Astrocyte (in vitro differentiated cells and primary cell): ENCODE results near the gene FAM200A.

Experiments used
- EZH2 ChIP-seq: IDR thresholded peaks from 2 replicates; pipeline ENCODE4 v1.6.1; 2012; ENCODE audit warnings: mild to moderate bottlenecking, low read length, inconsistent platforms; ENCODE audit not compliant: insufficient read depth
- TF ChIP-seq, protein P1 (sequence below): IDR thresholded peaks from 2 replicates; pipeline ENCODE4 v1.5.1; 2011; ENCODE audit warnings: low read depth, mild to moderate bottlenecking, inconsistent platforms, low read length, moderate library complexity; ENCODE audit not compliant: insufficient read depth

GRCh38 chr7:99498546-99498944 is 53.4 kb downstream of the FAM200A start:
- TF ChIP-seq, protein P1, sequence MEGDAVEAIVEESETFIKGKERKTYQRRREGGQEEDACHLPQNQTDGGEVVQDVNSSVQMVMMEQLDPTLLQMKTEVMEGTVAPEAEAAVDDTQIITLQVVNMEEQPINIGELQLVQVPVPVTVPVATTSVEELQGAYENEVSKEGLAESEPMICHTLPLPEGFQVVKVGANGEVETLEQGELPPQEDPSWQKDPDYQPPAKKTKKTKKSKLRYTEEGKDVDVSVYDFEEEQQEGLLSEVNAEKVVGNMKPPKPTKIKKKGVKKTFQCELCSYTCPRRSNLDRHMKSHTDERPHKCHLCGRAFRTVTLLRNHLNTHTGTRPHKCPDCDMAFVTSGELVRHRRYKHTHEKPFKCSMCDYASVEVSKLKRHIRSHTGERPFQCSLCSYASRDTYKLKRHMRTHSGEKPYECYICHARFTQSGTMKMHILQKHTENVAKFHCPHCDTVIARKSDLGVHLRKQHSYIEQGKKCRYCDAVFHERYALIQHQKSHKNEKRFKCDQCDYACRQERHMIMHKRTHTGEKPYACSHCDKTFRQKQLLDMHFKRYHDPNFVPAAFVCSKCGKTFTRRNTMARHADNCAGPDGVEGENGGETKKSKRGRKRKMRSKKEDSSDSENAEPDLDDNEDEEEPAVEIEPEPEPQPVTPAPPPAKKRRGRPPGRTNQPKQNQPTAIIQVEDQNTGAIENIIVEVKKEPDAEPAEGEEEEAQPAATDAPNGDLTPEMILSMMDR, result no peak
- no peak for TF ChIP-seq EZH2
